Kidney (tissue), 14 donors: ENCODE results near the gene SESN3. TPM values are rescaled to one million over a fixed set of nuclear protein-coding genes. Genes with fewer than 3 reads are reported as not detected.

ENCODE experiments used
- DNase-seq, 5 donors: peaks; one replicate each; pipeline ENCODE4 v3.0.0-alpha.2; 2013 to 2020
- FAIRE-seq: peaks from 2 replicates; lab custom pipeline; 2012; peaks lifted over from hg19 to GRCh38; lab: Jason Lieb, UNC
- H3K27ac ChIP-seq, 2 donors: one replicate each; pipeline ENCODE4 v1.7.0; 2013; ENCODE audit warnings: low read depth in 2 of 2, low read length in 2 of 2, inconsistent platforms in 1 of 2
- H3K27me3 ChIP-seq: one replicate; pipeline ENCODE4 v1.7.1; 2013; ENCODE audit warnings: low read length, inconsistent platforms; ENCODE audit not compliant: control insufficient read depth, insufficient read depth
- H3K36me3 ChIP-seq, 3 donors: one replicate each; pipeline versions ENCODE4 v1.7.0 to v1.7.1; 2013; ENCODE audit warnings: low read length in 3 of 3, control low read depth in 1 of 3, inconsistent platforms in 1 of 3; ENCODE audit not compliant: insufficient read depth in 3 of 3, control insufficient read depth in 2 of 3
- H3K4me1 ChIP-seq, 3 donors: one replicate each; pipeline versions ENCODE4 v1.7.0 to v1.7.1; 2013; ENCODE audit warnings: low read length in 3 of 3, inconsistent platforms in 1 of 3, low read depth in 1 of 3; ENCODE audit not compliant: control insufficient read depth in 2 of 3, insufficient read depth in 2 of 3
- H3K4me3 ChIP-seq, 3 donors: one replicate each; pipeline versions ENCODE4 v1.7.0 to v1.8.1; 2013; ENCODE audit warnings: low read length in 3 of 3, control low read depth in 1 of 3, inconsistent platforms in 1 of 3
- H3K9ac ChIP-seq, 3 donors: one replicate each; pipeline versions ENCODE4 v1.7.0 to v1.7.1; 2013; ENCODE audit warnings: low read length in 3 of 3, control low read depth in 1 of 3, inconsistent platforms in 1 of 3
- H3K9me3 ChIP-seq, 3 donors: one replicate each; pipeline versions ENCODE4 v1.7.0 to v1.7.1; 2013; ENCODE audit warnings: low read length in 3 of 3, control low read depth in 1 of 3, inconsistent platforms in 1 of 3; ENCODE audit not compliant: control insufficient read depth in 2 of 3, insufficient read depth in 1 of 3
- CTCF ChIP-seq: IDR thresholded peaks from 3 replicates; pipeline ENCODE4 v1.5.1; 2012; ENCODE audit warnings: mild to moderate bottlenecking, moderate library complexity, borderline replicate concordance; ENCODE audit not compliant: insufficient read depth; ENCODE audit errors: extremely low read depth
- intact Hi-C: fragments of 100-400 bp; cut with DNase I; formaldehyde crosslinking; loops from one replicate; pipeline ENCODE4 v1.11.1; 2022
- polyA plus RNA-seq: library from polyadenylated mRNA; stranded (reverse); fragments of 350-450 nt; fragmentation: Illumina TruSeq; extraction: RNeasy Lipid Tissue Mini Kit (QIAGEN cat#74804); gene quantifications from one replicate; pipeline ENCODE4 v1.2.3, GENCODE V29; 2014; ENCODE audit warnings: low read depth, low replicate concordance; ENCODE audit not compliant: insufficient read depth
- total RNA-seq: library from RNA; stranded (reverse); fragmentation: NEBNext Ultra II Directional; extraction: Animal tissue kit (Norgen Biotek cat#: 25700); gene quantifications from one replicate; pipeline ENCODE4 v1.2.1, GENCODE V29; 2021
- donor health status: control.
- donor health status: control.
- donor health status: control.
- donor health status: control.
- donor health status: control.
- donor health status: DM: yes; HTN: yes; CAD: no.
- donor health status: Normal renal cell carcinoma (clear cell type).

SESN3 gene
- total and polyA plus RNA-seq, 2 donors from 2014 or later, result 5.1 to 50.1 TPM

GRCh38 chr11:95242845-95243605 is 12.0 kb upstream of the SESN3 start:
- Histone ChIP-seq H3K9ac (no peak overlapping the region), H3K4me1 (peaks cover 4 to 13% (median 4%) of the 10 kb centered on the region in 3 donors), H3K4me3 (peak overlapping the region in 2 of 3 donors; percentile 37 to 45), H3K9me3 (no peaks in the 10 kb centered on the region), H3K27ac (peak overlapping the region in 1 of 2 donors; percentile 20), H3K36me3 (no peaks in the 10 kb centered on the region), H3K27me3 (no peaks in the 10 kb centered on the region)
- peak in 1 of 5 donors; percentile 23 for DNase-seq
- intact Hi-C loops, result no loop called here
- no peak for FAIRE-seq
- TF ChIP-seq CTCF, result no peak

GRCh38 chr11:95242091-95242844 is 11.3 kb upstream of the SESN3 start:
- no peaks in the 10 kb centered on the region for H3K9me3 ChIP-seq
- no peak overlapping the region for H3K9ac ChIP-seq
- no peaks in the 10 kb centered on the region for H3K27me3 ChIP-seq
- H3K4me3 ChIP-seq, result peak overlapping the region in 2 of 3 donors; percentile 45 to 56
- intact Hi-C loops, result no loop called here
- no peaks in the 10 kb centered on the region for H3K36me3 ChIP-seq
- FAIRE-seq (no peak), DNase-seq (peak in 2 of 5 donors; percentile 51 to 63)
- H3K27ac ChIP-seq, result peak overlapping the region; percentile 15 to 20
- peaks cover 4 to 13% (median 4%) of the 10 kb centered on the region in 3 donors for H3K4me1 ChIP-seq
- TF ChIP-seq CTCF, result no peak

GRCh38 chr11:95241681-95242081 is 10.7 kb upstream of the SESN3 start:
- FAIRE-seq, result no peak
- H3K4me3 ChIP-seq, result peak overlapping the region in 2 of 3 donors; percentile 45 to 56
- no peak overlapping the region for H3K9ac ChIP-seq

More at GRCh38 chr11:95241681-95242081, 10.7 kb upstream of the SESN3 start:
- Histone ChIP-seq H3K27me3 (no peaks in the 10 kb centered on the region), H3K9me3 (no peaks in the 10 kb centered on the region), H3K36me3 (no peaks in the 10 kb centered on the region), H3K4me1 (peaks cover 4 to 13% (median 4%) of the 10 kb centered on the region in 3 donors), H3K27ac (peak overlapping the region in 1 of 2 donors; percentile 20)
- intact Hi-C loops, result no loop called here
- DNase-seq, result no peak
- no peak for TF ChIP-seq CTCF
